Adrenal gland (tissue), 5 donors: ENCODE results near the gene THUMPD3.

Source experiments
- POLR2A ChIP-seq, 2 donors: fragments of 450-650 bp; IDR thresholded peaks; one replicate each; pipeline ENCODE4 v1.6.1; 2017; ENCODE audit warnings: antibody characterized with exemption in 2 of 2, mild to moderate bottlenecking in 2 of 2, moderate library complexity in 1 of 2
- TF ChIP-seq, protein P1 (sequence below), 6 experiments: fragments of 450-650 bp in 4 of 6; fragments of 200-600 bp in 2 of 6; sonication (generic) in 1 of 6; IDR thresholded peaks; 1 replicate in 5 of 6; 2 replicates in 1 of 6; pipeline versions ENCODE4 v1.5.1 to v1.8.0; 2016 to 2021; ENCODE audit warnings: antibody characterized with exemption in 6 of 6, mild to moderate bottlenecking in 2 of 6, moderate library complexity in 1 of 6
- donor health status: DM: no; HTN: no; CAD: no.

- TF ChIP-seq, protein P1, sequence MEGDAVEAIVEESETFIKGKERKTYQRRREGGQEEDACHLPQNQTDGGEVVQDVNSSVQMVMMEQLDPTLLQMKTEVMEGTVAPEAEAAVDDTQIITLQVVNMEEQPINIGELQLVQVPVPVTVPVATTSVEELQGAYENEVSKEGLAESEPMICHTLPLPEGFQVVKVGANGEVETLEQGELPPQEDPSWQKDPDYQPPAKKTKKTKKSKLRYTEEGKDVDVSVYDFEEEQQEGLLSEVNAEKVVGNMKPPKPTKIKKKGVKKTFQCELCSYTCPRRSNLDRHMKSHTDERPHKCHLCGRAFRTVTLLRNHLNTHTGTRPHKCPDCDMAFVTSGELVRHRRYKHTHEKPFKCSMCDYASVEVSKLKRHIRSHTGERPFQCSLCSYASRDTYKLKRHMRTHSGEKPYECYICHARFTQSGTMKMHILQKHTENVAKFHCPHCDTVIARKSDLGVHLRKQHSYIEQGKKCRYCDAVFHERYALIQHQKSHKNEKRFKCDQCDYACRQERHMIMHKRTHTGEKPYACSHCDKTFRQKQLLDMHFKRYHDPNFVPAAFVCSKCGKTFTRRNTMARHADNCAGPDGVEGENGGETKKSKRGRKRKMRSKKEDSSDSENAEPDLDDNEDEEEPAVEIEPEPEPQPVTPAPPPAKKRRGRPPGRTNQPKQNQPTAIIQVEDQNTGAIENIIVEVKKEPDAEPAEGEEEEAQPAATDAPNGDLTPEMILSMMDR (IDR thresholded peaks at IDR 0.05): no peak
- TF ChIP-seq POLR2A (IDR thresholded peaks at IDR 0.05): no peak
Observed at GRCh38 chr3:9420850-9421549, 58.1 kb downstream of the THUMPD3 start.
